GM18502 (cell line): Measurements from ENCODE around the gene COQ3.

Experiments
- ATAC-seq: cut with Tn5 transposase; IDR thresholded peaks from one replicate; pipeline ENCODE4 v1.9.1; 2021; ENCODE audit warnings: mild to moderate bottlenecking; ENCODE audit not compliant: unreplicated experiment, poor library complexity

The COQ3 gene

GRCh38 chr6:99390896-99391295 lies 3.1 kb downstream of the COQ3 start:
- no peak for ATAC-seq

- no peak for ATAC-seq
These were observed 9.5 kb downstream of the COQ3 start for GRCh38 chr6:99384507-99384906.

GRCh38 chr6:99378636-99379035 lies 15.4 kb downstream of the COQ3 start:
- no peak for ATAC-seq

- no peak for ATAC-seq
These were observed 24.5 kb downstream of the COQ3 start for GRCh38 chr6:99369533-99369932.

GRCh38 chr6:99366852-99367251 lies 27.1 kb downstream of the COQ3 start:
- ATAC-seq, result no peak

- peak; percentile 89 for ATAC-seq
These were observed 30.0 kb downstream of the COQ3 start for GRCh38 chr6:99364026-99364425.

- no peak for ATAC-seq
These were observed 31.2 kb downstream of the COQ3 start for GRCh38 chr6:99362678-99363268.

- no peak for ATAC-seq
These were observed 34.2 kb downstream of the COQ3 start for GRCh38 chr6:99359800-99360199.

- no peak for ATAC-seq
These were observed 37.4 kb downstream of the COQ3 start for GRCh38 chr6:99356641-99357040.

- ATAC-seq, result no peak
These were observed 39.0 kb downstream of the COQ3 start for GRCh38 chr6:99354983-99355382.

GRCh38 chr6:99353126-99353525 lies 40.9 kb downstream of the COQ3 start:
- ATAC-seq, result no peak

GRCh38 chr6:99350573-99350972 lies 43.4 kb downstream of the COQ3 start:
- ATAC-seq, result no peak

- peak; percentile 68 for ATAC-seq
These were observed 44.5 kb downstream of the COQ3 start, which contains the start of gene FAXC for GRCh38 chr6:99349171-99350141. TSS of gene FAXC (minus strand) at chr6:99349674. CDS start at chr6:99349372, 302 bp downstream.

- no peak for ATAC-seq
These were observed 45.5 kb downstream of the COQ3 start for GRCh38 chr6:99348288-99349170.

- no peak for ATAC-seq
These were observed 46.2 kb downstream of the COQ3 start for GRCh38 chr6:99347804-99348203.

GRCh38 chr6:99346595-99346994 lies 47.4 kb downstream of the COQ3 start:
- no peak for ATAC-seq

GRCh38 chr6:99345164-99345563 lies 48.8 kb downstream of the COQ3 start:
- ATAC-seq, result no peak

GRCh38 chr6:99344289-99344688 lies 49.7 kb downstream of the COQ3 start:
- peak; percentile 45 for ATAC-seq

GRCh38 chr6:99341862-99342455 lies 52.0 kb downstream of the COQ3 start:
- ATAC-seq, result peak; percentile 43

- ATAC-seq, result no peak
These were observed 55.8 kb downstream of the COQ3 start for GRCh38 chr6:99338188-99338587.
